HG02763 (cell line): ENCODE measurements around the gene CTSS.
"Not testable (repeated sequence)": the region's sequence is repeated elsewhere in the genome, so short reads cannot be mapped to it uniquely, and the experiment has no call there.

Experiments
- ATAC-seq: cut with Tn5 transposase; IDR thresholded peaks from one replicate; pipeline ENCODE4 v1.9.1; 2021; ENCODE audit warnings: mild to moderate bottlenecking, moderate library complexity; ENCODE audit not compliant: unreplicated experiment

CTSS gene

GRCh38 chr1:150765296-150765976 is at the start of gene CTSS:
TSS of gene CTSS (minus strand) at chr1:150765778. CDS start at chr1:150764763, 1,015 bp downstream.
- ATAC-seq, result peak; percentile 83

- ATAC-seq, result no peak
Observed at GRCh38 chr1:150813028-150813707, 47.6 kb upstream of the CTSS start.

- ATAC-seq, result no peak
Observed at GRCh38 chr1:150810958-150811659, 45.5 kb upstream of the CTSS start.

GRCh38 chr1:150809651-150810050 is 44.1 kb upstream of the CTSS start:
- no peak for ATAC-seq

- no peak for ATAC-seq
Observed at GRCh38 chr1:150808846-150809245, 43.3 kb upstream of the CTSS start.

- no peak for ATAC-seq
Observed at GRCh38 chr1:150808121-150808520, 42.5 kb upstream of the CTSS start, which contains the start of gene CTSK. TSS of gene CTSK (minus strand) at chr1:150808260. CDS start at chr1:150806805, 1,455 bp downstream.

GRCh38 chr1:150807249-150808023 is 41.9 kb upstream of the CTSS start:
- no peak for ATAC-seq

- ATAC-seq, result no peak
Observed at GRCh38 chr1:150805899-150806298, 40.3 kb upstream of the CTSS start.

GRCh38 chr1:150804671-150805070 is 39.1 kb upstream of the CTSS start:
- no peak for ATAC-seq

GRCh38 chr1:150799089-150799488 is 33.5 kb upstream of the CTSS start:
- ATAC-seq, result no peak

GRCh38 chr1:150798525-150798924 is 32.9 kb upstream of the CTSS start:
- ATAC-seq, result no peak

- ATAC-seq, result no peak
Observed at GRCh38 chr1:150796374-150796773, 30.8 kb upstream of the CTSS start.

GRCh38 chr1:150793778-150794177 is 28.2 kb upstream of the CTSS start:
- not testable (repeated sequence) for ATAC-seq

GRCh38 chr1:150793221-150793620 is 27.6 kb upstream of the CTSS start:
- no peak for ATAC-seq

- no peak for ATAC-seq
Observed at GRCh38 chr1:150791585-150791984, 26.0 kb upstream of the CTSS start.

- ATAC-seq, result no peak
Observed at GRCh38 chr1:150789396-150789795, 23.8 kb upstream of the CTSS start.

GRCh38 chr1:150788946-150789345 is 23.4 kb upstream of the CTSS start:
- ATAC-seq, result no peak

GRCh38 chr1:150787455-150787854 is 21.9 kb upstream of the CTSS start:
- no peak for ATAC-seq

- no peak for ATAC-seq
Observed at GRCh38 chr1:150780510-150780909, 14.9 kb upstream of the CTSS start.

GRCh38 chr1:150778409-150778808 is 12.8 kb upstream of the CTSS start:
- no peak for ATAC-seq

GRCh38 chr1:150777544-150777943 is 12.0 kb upstream of the CTSS start:
- ATAC-seq, result no peak
